Activated B cell treated with CpG ODN at 0.5 μM for 24 hours (primary cell): Measurements from ENCODE around the gene BEND7. TPM values are rescaled to one million over a fixed set of nuclear protein-coding genes. Genes with fewer than 3 reads are reported as not detected.

Experiments
- ATAC-seq: fragments of 200-7000 bp; cut with Tn5 transposase; one replicate; pipeline ENCODE4 v1.10.0; 2021; ENCODE audit warnings: low read depth, mild to moderate bottlenecking, moderate library complexity
- CTCF ChIA-PET: fragments of 350-600 bp; sonication (Branson Sonifier 250); formaldehyde crosslinking; loops from one replicate; lab custom pipeline; 2021; ENCODE audit warnings: antibody characterized with exemption; lab: Charles Lee
- POLR2A ChIA-PET: fragments of 350-600 bp; sonication (Branson Sonifier 250); formaldehyde crosslinking; loops from one replicate; lab custom pipeline; 2021; ENCODE audit warnings: antibody characterized with exemption; lab: Charles Lee
- DNase-seq: peaks from one replicate; pipeline ENCODE4 v3.0.0; 2022
- H3K27ac Mint-ChIP-seq: one replicate; pipeline ENCODE4 v1.8.0; 2020; ENCODE audit warnings: mixed read lengths
- H3K27me3 Mint-ChIP-seq: one replicate; pipeline ENCODE4 v1.8.0; 2021; ENCODE audit warnings: mixed read lengths
- H3K36me3 Mint-ChIP-seq: one replicate; pipeline ENCODE4 v1.8.0; 2021; ENCODE audit warnings: low read depth, mixed read lengths
- H3K4me1 Mint-ChIP-seq: one replicate; pipeline ENCODE4 v1.8.0; 2021; ENCODE audit warnings: mixed read lengths
- H3K4me3 Mint-ChIP-seq: one replicate; pipeline ENCODE4 v1.8.0; 2020; ENCODE audit warnings: mild to moderate bottlenecking, mixed read lengths
- H3K9me3 Mint-ChIP-seq: one replicate; pipeline ENCODE4 v1.8.0; 2020; ENCODE audit warnings: mixed read lengths
- CTCF ChIP-seq: fragments of 200-600 bp; IDR thresholded peaks from one replicate; pipeline ENCODE4 v1.8.0; 2022; ENCODE audit warnings: antibody characterized with exemption, mild to moderate bottlenecking
- intact Hi-C: fragments of 100-400 bp; cut with micrococcal nuclease; formaldehyde crosslinking; loops from one replicate; pipeline ENCODE4 v1.15.1; 2024
- total RNA-seq: library from RNA; stranded (reverse); gene quantifications from 2 replicates; pipeline ENCODE4 v1.2.3, GENCODE V29; 2022

BEND7 gene
- total RNA-seq, 1 donor from 2014 or later: not detected

- Mint-ChIP-seq H3K27me3 (peaks cover 7% of the 10 kb centered on the region), H3K4me1 (no peaks in the 10 kb centered on the region), H3K4me3 (no peak overlapping the region), H3K36me3 (no peaks in the 10 kb centered on the region), H3K9me3 (no peaks in the 10 kb centered on the region), H3K27ac (no peak overlapping the region)
- no peak for ATAC-seq
- intact Hi-C loops: no loop called here
- ChIA-PET CTCF (no interaction called here), POLR2A (no interaction called here)
- TF ChIP-seq CTCF: no peak
- DNase-seq: no peak
Observed at GRCh38 chr10:13514296-13514695, 14.5 kb downstream of the BEND7 start.

- ATAC-seq: no peak
- intact Hi-C loops: no loop called here
- ChIA-PET CTCF (no interaction called here), POLR2A (no interaction called here)
- Mint-ChIP-seq H3K36me3 (no peaks in the 10 kb centered on the region), H3K4me1 (no peaks in the 10 kb centered on the region), H3K27me3 (peaks cover 8% of the 10 kb centered on the region), H3K27ac (no peak overlapping the region), H3K9me3 (no peaks in the 10 kb centered on the region), H3K4me3 (no peak overlapping the region)
- no peak for TF ChIP-seq CTCF
- no peak for DNase-seq
Observed at GRCh38 chr10:13512564-13512963, 16.2 kb downstream of the BEND7 start.

GRCh38 chr10:13511409-13511808, 17.4 kb downstream of the BEND7 start:
- intact Hi-C loops: no loop called here
- no peaks in the 10 kb centered on the region for H3K36me3 Mint-ChIP-seq
- DNase-seq (no peak), ATAC-seq (no peak)
- ChIA-PET POLR2A (no interaction called here), CTCF (no interaction called here)
- peaks cover 11% of the 10 kb centered on the region for H3K27me3 Mint-ChIP-seq
- no peak overlapping the region for H3K4me3 Mint-ChIP-seq
- TF ChIP-seq CTCF: no peak
- H3K27ac Mint-ChIP-seq: no peak overlapping the region
- H3K4me1 Mint-ChIP-seq: no peaks in the 10 kb centered on the region
- no peaks in the 10 kb centered on the region for H3K9me3 Mint-ChIP-seq

GRCh38 chr10:13505052-13505680, 23.6 kb downstream of the BEND7 start:
- Mint-ChIP-seq H3K36me3 (no peaks in the 10 kb centered on the region), H3K27ac (no peak overlapping the region), H3K9me3 (no peaks in the 10 kb centered on the region), H3K4me3 (no peak overlapping the region), H3K27me3 (peaks cover 15% of the 10 kb centered on the region), H3K4me1 (no peaks in the 10 kb centered on the region)
- POLR2A ChIA-PET: no interaction called here
- intact Hi-C loops: no loop called here
- no peak for DNase-seq
- CTCF ChIA-PET: no interaction called here
- TF ChIP-seq CTCF: no peak
- no peak for ATAC-seq

GRCh38 chr10:13503745-13504463, 24.9 kb downstream of the BEND7 start:
- Mint-ChIP-seq H3K27ac (no peak overlapping the region), H3K36me3 (no peaks in the 10 kb centered on the region), H3K4me1 (no peaks in the 10 kb centered on the region), H3K4me3 (no peak overlapping the region), H3K9me3 (no peaks in the 10 kb centered on the region), H3K27me3 (peaks cover 12% of the 10 kb centered on the region)
- intact Hi-C loops: no loop called here
- ChIA-PET POLR2A (interaction anchor here (0.6 kb wide), 1 partner anchor 379 kb away, joined by 3 read pairs; no protein-coding TSS in a partner anchor), CTCF (no interaction called here)
- TF ChIP-seq CTCF: no peak
- ATAC-seq (no peak), DNase-seq (no peak)
